GM12875 (cell line): ENCODE measurements around the gene CTNNA3.

Source experiments
- H3K4me3 ChIP-seq: one replicate; pipeline ENCODE4 v1.5.1; 2011; ENCODE audit warnings: low read depth, low read length, control low read depth
- TF ChIP-seq, protein P1 (sequence below): IDR thresholded peaks from 2 replicates; pipeline ENCODE4 v1.5.1; 2011; ENCODE audit warnings: low read depth, mild to moderate bottlenecking, control low read depth, inconsistent platforms, low read length, moderate library complexity, borderline replicate concordance; ENCODE audit not compliant: insufficient read depth

CTNNA3 gene

DNA sequence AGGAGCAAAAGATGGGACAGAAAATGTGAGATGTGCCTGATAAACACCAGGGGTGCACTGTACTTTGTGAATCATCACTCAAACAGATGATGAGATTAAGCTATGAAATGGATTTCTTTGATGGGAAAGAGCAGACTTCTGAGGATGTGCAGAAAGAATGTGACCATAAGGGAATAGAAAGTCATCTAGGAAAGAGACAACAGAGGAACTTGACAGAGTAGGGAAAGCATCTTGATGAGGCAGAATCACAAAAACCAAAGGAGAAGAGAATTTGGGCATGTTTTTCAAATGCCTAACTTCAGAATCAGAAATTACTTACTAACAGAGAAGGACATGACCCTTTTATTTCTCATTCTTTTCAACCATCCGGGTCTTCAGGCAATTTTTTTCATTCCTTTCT, 852.6 kb downstream of the CTNNA3 start:
- no peak overlapping the region for H3K4me3 ChIP-seq
- TF ChIP-seq, protein P1, sequence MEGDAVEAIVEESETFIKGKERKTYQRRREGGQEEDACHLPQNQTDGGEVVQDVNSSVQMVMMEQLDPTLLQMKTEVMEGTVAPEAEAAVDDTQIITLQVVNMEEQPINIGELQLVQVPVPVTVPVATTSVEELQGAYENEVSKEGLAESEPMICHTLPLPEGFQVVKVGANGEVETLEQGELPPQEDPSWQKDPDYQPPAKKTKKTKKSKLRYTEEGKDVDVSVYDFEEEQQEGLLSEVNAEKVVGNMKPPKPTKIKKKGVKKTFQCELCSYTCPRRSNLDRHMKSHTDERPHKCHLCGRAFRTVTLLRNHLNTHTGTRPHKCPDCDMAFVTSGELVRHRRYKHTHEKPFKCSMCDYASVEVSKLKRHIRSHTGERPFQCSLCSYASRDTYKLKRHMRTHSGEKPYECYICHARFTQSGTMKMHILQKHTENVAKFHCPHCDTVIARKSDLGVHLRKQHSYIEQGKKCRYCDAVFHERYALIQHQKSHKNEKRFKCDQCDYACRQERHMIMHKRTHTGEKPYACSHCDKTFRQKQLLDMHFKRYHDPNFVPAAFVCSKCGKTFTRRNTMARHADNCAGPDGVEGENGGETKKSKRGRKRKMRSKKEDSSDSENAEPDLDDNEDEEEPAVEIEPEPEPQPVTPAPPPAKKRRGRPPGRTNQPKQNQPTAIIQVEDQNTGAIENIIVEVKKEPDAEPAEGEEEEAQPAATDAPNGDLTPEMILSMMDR: no peak

DNA sequence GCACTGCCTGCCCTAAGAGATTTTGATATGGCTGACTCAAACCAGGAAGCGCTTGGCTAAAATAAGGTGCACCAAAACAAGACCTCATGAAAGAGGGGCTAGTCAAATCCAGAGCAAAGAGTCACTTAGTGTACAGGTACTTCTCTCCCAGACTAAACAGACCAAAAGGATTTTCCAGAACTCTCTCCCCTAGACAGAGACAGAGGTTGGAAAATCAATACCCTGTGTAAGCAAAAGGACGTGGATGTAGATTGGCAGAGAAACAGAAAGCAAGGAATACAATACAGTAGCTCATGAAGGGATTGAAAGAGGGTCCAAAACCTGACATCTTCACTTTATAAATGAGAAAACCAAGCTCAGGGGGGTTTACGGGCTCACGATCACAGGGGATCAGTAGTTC, 853.1 kb downstream of the CTNNA3 start:
- H3K4me3 ChIP-seq: no peak overlapping the region
- TF ChIP-seq, protein P1: no peak

DNA sequence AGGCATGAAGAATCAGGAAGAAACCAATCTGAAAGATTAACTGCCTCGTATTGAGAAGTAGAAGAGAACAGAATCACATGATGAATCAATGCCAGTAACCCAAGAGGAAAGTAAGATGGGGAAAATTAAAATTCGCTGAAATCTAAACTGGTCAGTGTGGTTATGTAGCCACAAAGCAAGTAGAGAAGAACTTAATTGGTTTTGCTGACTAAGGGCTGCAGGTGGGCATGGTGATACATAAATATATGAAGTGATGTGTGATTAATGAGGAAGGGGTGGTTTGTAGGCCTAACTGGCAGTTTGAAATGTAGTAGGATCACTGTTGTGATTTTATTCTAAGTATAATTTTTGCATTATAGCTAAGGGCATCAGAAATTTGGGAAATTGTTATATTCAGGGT, 853.6 kb downstream of the CTNNA3 start:
- no peak overlapping the region for H3K4me3 ChIP-seq
- TF ChIP-seq, protein P1: no peak

DNA sequence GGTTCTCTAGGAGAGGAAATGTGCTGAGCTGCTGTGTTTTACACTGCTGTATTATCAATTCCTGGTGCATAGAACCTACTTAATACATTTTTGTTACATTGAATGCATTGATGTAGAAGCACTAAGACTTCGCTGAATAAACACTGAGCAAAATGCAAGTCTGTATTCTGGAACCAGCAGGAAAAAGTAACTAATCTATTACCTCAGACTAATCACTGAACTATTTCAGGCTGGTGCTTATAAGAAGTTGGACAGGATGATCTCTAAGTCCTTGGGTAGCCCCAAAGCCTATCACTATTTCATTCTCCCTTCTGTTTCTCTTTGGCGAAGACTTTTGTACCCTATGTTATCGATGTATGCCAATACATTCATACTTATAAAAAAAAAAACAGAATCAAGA, 857.3 kb downstream of the CTNNA3 start:
- H3K4me3 ChIP-seq: no peak overlapping the region
- TF ChIP-seq, protein P1: no peak

DNA sequence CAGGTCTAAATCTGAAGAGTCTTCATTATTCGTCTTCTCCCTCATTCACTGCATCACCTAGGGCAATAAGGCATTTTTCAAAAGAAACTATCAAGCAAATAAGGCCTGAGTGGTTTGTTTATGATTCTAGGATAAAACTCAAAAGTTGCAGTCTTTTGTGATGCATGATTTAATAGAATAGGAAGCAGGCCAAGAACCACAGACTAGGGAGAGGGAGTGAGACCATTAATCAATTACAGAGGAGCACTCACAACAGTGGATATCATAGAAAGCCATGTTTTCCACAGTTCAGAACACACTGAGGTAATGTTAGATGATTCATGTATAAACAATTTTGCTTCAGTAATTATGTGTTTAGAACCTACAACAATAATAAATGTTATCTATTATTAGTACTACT, 858.0 kb downstream of the CTNNA3 start:
- TF ChIP-seq, protein P1: no peak

DNA sequence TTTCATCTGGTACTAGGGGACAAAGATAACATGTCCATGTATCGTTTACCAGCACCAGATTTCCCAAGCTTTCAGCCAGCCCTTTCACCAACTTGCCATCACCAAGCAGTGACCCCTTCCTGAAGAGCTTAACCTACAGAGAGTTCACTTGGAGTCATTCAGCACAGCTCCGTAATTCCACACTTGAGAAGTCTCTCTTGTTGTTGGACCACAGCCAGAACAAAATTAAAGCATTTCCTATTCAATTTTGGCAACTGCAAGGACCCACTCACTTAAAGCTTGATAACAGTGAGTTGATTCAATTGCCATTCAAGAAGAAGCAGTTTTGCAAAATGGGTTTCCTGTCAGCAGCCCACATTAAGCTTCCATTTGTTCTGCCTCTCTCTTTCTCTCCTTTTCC, 858.7 kb downstream of the CTNNA3 start:
- TF ChIP-seq, protein P1: no peak
- H3K4me3 ChIP-seq: no peak overlapping the region

More for the DNA sequence above, 858.0 kb downstream of the CTNNA3 start:
- no peak overlapping the region for H3K4me3 ChIP-seq

DNA sequence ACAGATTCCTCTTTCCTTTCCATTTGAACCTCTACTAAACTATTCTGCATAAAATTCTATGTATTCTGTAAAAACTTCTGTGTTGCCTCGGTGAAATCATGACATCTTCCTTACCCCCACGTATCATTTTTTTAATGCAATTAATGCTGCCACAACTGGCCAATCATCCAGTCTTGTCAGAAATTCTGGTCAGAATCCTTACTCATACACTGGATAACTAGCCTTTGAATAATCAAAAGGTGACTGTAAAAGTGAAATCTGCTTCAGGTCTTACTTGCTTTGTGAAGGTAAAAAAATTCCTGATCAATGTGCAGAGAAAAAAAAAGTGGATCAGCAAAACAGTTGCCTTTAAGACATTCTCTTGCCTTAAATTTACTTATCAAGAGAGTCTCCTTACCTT, 859.2 kb downstream of the CTNNA3 start:
- H3K4me3 ChIP-seq: no peak overlapping the region

More for the DNA sequence above, 859.2 kb downstream of the CTNNA3 start:
- TF ChIP-seq, protein P1: no peak
